HG03064 (cell line): Measurements from ENCODE around the gene PLA2G12B.

Source experiments
- ATAC-seq: cut with Tn5 transposase; IDR thresholded peaks from one replicate; pipeline ENCODE4 v1.9.1; 2021; ENCODE audit warnings: low read depth; ENCODE audit not compliant: unreplicated experiment

The PLA2G12B gene

GRCh38 chr10:72895236-72895850, 59.3 kb downstream of the PLA2G12B start:
- ATAC-seq: no peak

DNA sequence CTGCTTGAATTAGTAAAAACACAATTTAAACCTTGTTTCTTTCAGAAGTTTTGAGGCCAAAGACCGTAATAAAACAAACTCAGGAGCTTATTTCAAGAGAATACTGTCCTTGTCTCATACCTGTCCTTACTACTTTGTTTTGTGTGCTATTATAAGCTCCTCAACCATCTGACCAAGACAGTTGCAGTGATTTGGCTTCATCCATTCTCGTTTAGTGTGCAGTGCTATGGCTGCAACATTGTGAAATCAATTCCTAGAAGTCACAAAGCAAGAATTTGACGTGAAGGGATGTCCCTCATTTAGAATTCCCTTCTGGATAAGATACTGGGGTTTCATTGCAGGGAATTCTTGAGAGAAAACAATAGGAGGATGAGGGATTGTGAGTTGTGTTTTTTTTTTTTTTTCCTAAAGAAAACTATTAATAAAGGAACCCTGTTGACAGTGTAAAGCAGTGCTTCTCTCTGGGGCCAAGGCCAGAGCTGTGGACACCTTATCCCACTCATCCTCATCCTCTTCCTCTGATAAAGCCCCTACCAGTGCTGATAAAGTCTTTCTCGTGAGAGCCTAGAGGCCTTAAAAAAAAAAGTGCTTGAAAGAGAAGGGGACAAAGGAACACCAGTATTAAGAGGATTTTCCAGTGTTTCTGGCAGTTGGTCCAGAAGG, 61.3 kb downstream of the PLA2G12B start, which contains the start of gene OIT3:
Gene OIT3, plus strand, starts transcription at position 604 of the 663 bp plus-strand sequence. CDS start 60 bp downstream, outside the sequence.
- no peak for ATAC-seq

DNA sequence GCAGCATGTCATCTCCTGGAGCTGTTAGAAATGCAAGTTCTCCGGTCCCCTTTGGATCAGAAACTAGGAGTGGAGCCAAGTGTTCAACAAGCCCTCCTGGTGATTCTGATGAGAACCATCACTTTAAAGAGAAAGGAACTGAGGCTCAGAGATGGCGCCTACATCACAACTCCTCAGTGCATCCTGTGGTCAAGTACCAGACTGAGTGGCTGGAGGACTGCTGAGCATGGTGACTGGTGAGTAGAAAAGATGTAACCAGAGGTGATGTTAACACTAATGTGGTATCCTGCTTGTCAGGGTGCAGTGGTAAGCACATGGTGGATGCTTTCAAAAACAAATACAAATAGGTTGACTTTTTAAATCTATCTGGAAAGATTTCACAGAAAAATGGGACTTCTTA, 64.5 kb downstream of the PLA2G12B start:
- ATAC-seq: no peak

DNA sequence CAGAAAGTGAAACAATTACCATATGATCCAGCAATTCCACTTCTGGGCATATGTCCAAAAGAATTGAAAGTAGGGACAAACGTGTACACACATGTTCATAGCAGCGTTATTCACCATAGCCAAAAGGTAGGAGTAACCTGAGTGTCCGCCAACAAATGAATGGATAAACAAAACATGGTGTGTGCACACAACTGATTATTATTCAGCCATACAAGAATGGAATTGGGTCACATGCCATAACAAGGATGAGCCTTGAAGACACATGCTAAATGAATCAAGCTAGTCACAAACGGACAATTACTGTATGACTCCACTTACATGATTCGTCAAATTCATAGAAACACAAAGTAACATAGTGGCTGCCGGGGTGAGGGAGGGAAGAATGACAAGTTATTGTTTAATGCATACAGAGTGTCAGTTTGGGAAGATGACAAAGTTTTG, 65.2 kb downstream of the PLA2G12B start:
- ATAC-seq: no peak

DNA sequence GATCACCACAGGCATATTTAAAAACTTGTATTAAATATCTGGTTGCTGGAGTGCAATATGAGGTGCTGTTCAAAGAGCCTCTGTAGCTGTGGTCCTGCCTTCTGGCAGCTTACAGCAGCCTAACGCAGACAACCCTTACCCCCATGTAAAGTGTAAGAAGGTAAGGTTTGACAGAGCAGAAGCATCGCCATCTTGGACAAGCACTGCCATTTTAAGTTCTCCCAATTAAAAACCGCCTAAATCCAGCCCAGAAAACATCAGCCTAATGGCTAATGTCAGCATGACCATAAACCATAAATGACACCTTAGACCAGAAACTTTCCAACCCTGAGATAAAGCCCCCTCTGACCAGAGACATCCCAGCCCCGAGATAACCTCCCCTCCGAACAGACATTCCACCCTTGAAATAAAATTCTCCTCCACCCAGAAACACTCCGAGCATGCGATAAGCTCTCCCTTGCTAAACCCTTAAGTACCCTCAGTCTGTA, 66.4 kb downstream of the PLA2G12B start:
- ATAC-seq: no peak

DNA sequence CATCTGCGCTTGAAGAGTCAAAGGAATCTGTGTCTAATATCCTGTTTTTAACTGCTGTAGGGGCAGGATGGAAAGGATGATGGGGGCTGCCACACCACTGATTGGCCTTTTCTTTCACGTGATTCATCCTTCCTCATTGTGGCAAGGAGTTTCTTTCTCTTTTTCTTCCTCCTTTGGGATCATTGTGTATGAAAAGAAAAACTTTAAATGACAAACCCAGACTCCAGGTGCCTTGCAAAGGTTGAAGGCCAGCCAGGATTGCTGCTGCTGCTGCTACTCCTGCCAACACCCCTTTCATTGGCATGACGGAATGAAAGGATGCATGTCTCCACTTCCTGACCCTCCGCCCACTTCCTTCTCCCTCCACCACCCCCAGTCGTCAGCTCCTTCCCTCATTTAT, 67.6 kb downstream of the PLA2G12B start:
- ATAC-seq: no peak

DNA sequence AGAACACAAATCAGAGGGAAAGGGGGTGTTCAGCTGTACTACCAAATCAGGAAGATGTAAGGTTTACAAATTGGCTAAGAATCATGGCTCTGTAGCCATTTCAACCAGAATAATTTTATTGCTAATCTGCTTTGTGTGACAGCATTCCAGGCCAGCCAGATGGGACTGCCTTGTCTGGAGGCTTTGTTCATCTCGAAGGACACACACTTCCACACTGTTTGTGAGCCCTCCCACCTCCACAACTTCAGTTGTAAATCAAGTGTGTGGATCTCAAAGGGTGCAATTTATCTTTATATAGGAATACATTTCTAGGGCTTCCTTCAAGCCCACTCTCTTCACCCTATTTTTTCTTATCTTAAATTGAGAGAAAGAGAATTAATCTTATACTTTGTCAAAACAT, 68.0 kb downstream of the PLA2G12B start:
- ATAC-seq: no peak

- ATAC-seq: no peak
These were observed 68.7 kb downstream of the PLA2G12B start for GRCh38 chr10:72885953-72886352.
